Colonic mucosa (tissue), 4 donors: Measurements from ENCODE around the gene AKAP14. TPM values are rescaled to one million over a fixed set of nuclear protein-coding genes. Genes with fewer than 3 reads are reported as not detected.

Experiments used
- DNase-seq: peaks from one replicate; pipeline ENCODE4 v3.0.0-alpha.2; 2020
- H3K27ac ChIP-seq: fragments of 200-600 bp; one replicate; pipeline ENCODE4 v1.8.0; 2021
- H3K27me3 ChIP-seq: fragments of 200-600 bp; one replicate; pipeline ENCODE4 v1.8.0; 2021
- H3K36me3 ChIP-seq: fragments of 200-600 bp; one replicate; pipeline ENCODE4 v1.8.0; 2021
- H3K4me1 ChIP-seq: fragments of 200-600 bp; one replicate; pipeline ENCODE4 v1.8.0; 2021; ENCODE audit warnings: mild to moderate bottlenecking
- H3K4me3 ChIP-seq: fragments of 200-600 bp; one replicate; pipeline ENCODE4 v1.8.0; 2021
- H3K9ac ChIP-seq, 2 donors: one replicate each; pipeline ENCODE4 v1.7.0; 2013; ENCODE audit warnings: control low read depth in 2 of 2, low read depth in 2 of 2, low read length in 2 of 2
- H3K9me3 ChIP-seq: fragments of 200-600 bp; one replicate; pipeline ENCODE4 v1.8.0; 2021
- intact Hi-C: fragments of 100-400 bp; cut with DNase I; formaldehyde crosslinking; loops from one replicate; pipeline ENCODE4 v1.14.1; 2022
- total RNA-seq, 2 donors: library from RNA; stranded (reverse); fragmentation: NEBNext Ultra II Directional in 1 of 2; extraction: Animal tissue kit (Norgen Biotek cat#: 25700) in 1 of 2; gene quantifications; one replicate each; pipeline ENCODE4 v1.2.1, GENCODE V29; 2021
- TF ChIP-seq, protein P1 (sequence below): fragments of 200-600 bp; IDR thresholded peaks from one replicate; pipeline ENCODE4 v1.8.0; 2022; ENCODE audit warnings: antibody characterized with exemption, mild to moderate bottlenecking
- donor health status: healthy.
- donor health status: DM: no; HTN: no; CAD: no.
- donor health status: DM: no; HTN: no; CAD: no.

Gene AKAP14
- total RNA-seq, 2 donors from 2014 or later = not detected

DNA sequence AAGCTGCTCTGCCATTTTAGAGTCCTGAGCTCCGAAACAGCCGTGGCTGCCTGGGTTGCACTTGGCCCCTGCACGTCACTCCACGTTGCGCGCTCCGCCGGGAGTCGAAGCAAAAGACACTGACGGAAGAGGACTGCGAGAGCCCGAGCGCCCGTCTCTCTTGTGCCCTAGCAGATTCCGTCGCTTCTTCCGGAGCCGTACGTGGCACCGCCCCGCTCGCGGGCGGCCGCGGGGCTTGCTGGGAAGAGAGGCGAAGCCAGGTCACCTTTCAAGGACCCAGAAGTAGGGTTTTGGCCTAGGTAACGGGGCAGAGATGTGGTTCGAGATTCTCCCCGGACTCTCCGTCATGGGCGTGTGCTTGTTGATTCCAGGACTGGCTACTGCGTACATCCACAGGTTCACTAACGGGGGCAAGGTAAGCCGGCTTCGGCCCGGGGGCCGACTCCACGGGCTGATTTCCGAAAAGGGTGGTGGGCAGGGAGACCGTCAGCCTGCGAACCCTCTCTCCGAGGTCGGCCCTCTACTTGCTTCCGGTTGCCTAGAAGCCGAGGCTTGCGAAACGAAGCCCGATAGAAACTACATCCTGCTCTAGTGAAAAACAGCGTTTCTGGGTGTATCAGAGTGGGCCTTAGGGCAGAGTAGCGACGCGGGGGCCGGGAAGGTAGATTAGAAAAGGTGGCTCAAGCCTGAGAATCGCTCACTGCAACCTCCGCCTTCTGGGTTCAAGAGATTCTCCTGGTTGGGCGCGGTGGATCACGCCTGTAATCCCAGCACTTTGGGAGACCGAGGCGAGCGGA is 23.9 kb upstream of the AKAP14 start, which contains the start of the genes NDUFA1 and RNF113A:
Gene NDUFA1 (plus strand): TSS at position 234 of the 797 bp plus-strand sequence. CDS start 80 bp downstream, at position 314.
Gene RNF113A (minus strand): TSS at position 135 of the 797 bp plus-strand sequence. CDS start 120 bp downstream, at position 15.
- H3K36me3 ChIP-seq = no peaks in the 10 kb centered on the region

DNA sequence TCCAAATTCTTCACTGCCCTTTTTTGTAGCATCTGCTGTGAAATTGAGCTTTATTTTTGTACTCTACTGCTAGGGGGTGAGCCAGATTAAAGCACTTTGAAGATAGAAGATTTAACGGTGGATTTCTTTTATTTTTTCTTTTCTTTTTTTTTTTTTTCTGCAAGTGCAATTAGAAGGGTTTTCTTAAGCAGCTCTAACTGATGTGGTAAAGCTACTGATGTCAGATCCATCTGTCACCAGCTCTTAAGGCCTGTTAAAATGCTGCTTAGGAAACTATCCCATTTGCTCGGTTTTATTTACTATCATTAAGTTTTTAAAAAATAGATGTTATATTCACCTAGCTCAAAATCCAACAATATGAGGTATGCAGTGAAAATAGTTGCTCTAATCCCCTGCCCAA is 17.0 kb upstream of the AKAP14 start:
- Histone ChIP-seq H3K9me3 (no peaks in the 10 kb centered on the region), H3K4me1 (no peaks in the 10 kb centered on the region), H3K4me3 (no peak overlapping the region), H3K36me3 (no peaks in the 10 kb centered on the region), H3K27me3 (no peaks in the 10 kb centered on the region), H3K27ac (no peak overlapping the region), H3K9ac (no peak overlapping the region)
- TF ChIP-seq, protein P1, sequence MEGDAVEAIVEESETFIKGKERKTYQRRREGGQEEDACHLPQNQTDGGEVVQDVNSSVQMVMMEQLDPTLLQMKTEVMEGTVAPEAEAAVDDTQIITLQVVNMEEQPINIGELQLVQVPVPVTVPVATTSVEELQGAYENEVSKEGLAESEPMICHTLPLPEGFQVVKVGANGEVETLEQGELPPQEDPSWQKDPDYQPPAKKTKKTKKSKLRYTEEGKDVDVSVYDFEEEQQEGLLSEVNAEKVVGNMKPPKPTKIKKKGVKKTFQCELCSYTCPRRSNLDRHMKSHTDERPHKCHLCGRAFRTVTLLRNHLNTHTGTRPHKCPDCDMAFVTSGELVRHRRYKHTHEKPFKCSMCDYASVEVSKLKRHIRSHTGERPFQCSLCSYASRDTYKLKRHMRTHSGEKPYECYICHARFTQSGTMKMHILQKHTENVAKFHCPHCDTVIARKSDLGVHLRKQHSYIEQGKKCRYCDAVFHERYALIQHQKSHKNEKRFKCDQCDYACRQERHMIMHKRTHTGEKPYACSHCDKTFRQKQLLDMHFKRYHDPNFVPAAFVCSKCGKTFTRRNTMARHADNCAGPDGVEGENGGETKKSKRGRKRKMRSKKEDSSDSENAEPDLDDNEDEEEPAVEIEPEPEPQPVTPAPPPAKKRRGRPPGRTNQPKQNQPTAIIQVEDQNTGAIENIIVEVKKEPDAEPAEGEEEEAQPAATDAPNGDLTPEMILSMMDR = no peak
- DNase-seq = no peak
- intact Hi-C loops = no loop called here

More for the DNA sequence above, 23.9 kb upstream of the AKAP14 start, which contains the start of the genes NDUFA1 and RNF113A:
- H3K27me3 ChIP-seq = no peaks in the 10 kb centered on the region
- peak within 1 kb of the TSS; percentile 79 for H3K27ac ChIP-seq
- intact Hi-C loops = no loop called here
- peak within 1 kb of the TSS; percentile 42 for H3K4me3 ChIP-seq
- H3K9me3 ChIP-seq = no peaks in the 10 kb centered on the region
- H3K4me1 ChIP-seq = no peaks in the 10 kb centered on the region
- TF ChIP-seq, protein P1 = no peak
- peak; percentile 87 for DNase-seq
- peak within 1 kb of the TSS; percentile 89 to 95 for H3K9ac ChIP-seq

DNA sequence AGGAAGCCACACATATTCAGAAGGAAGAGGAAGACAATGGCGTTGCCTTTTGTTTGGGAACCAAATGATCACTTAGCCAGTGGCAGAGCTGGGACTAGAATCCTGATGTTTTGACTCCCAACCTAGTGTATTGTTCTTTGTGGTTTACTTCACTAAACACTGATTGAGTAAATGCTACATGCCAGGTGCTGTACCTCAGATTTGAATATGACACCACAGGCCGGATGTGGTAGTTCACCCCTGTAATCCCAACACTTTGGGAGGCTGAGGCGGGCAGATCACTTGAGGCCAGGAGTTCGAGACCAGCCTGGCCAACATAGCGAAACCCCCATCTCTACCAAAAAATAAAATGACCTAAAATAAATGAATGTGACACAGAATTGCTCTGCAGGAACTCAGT is 15.6 kb upstream of the AKAP14 start:
- DNase-seq = no peak
- Histone ChIP-seq H3K4me1 (no peaks in the 10 kb centered on the region), H3K36me3 (no peaks in the 10 kb centered on the region), H3K9me3 (no peaks in the 10 kb centered on the region), H3K27ac (no peak overlapping the region), H3K27me3 (no peaks in the 10 kb centered on the region), H3K9ac (no peak overlapping the region), H3K4me3 (no peak overlapping the region)
- TF ChIP-seq, protein P1 = no peak
- intact Hi-C loops = loop anchor here (10.0 kb wide), 1 partner anchor 365 kb away; no protein-coding TSS in a partner anchor

DNA sequence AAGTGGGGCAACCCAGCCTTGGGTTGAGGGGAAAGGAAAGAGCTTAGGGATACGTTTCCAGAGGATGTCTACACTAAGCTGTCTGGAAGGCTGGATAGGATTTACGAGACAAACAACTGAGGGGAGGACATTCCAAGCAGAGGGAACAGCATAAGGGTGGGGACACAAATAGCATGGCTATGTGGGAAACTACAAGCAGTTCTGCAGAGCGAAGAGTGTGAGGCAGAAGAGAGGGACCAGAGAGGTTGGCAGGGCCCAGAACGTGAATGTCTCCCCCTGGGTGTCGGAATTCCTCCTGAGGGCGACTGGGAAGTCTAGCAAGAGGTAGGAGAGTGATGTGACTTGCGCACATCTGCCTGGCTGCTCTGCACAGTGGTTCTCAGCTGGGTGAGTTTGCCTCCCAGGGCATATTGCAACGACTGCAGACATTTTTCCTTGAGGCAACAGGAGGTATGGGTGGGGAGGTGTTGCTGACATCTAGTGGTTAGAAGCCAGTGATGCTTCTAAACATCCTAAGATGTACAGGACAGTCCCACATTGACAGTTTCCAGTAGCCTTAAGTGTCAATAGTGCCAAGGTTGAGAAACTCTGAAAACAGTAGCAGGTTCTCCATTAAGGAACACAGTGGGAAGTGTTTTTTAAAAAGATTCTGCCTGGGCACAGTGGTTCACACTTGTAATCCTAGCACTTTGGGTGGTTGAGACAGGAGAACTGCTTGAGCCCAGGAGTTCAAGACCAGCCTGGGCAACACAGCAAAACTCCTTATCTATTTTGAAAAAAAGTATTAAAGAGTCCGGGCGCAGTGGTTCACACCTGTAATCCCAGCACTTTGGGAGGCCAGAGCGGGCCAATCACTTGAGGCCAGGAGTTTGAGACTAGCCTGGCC is 14.9 kb upstream of the AKAP14 start:
- H3K9ac ChIP-seq = no peak overlapping the region
- no peak overlapping the region for H3K27ac ChIP-seq
- no peaks in the 10 kb centered on the region for H3K27me3 ChIP-seq
- H3K4me1 ChIP-seq = no peaks in the 10 kb centered on the region
- no peaks in the 10 kb centered on the region for H3K9me3 ChIP-seq
- H3K4me3 ChIP-seq = no peak overlapping the region
- intact Hi-C loops = loop anchor here (10.0 kb wide), 1 partner anchor 366 kb away; no protein-coding TSS in a partner anchor
- peak; percentile 24 for DNase-seq
- TF ChIP-seq, protein P1 = peak; percentile 24
- H3K36me3 ChIP-seq = no peaks in the 10 kb centered on the region
